ENCODE results near the gene TMEM151A. TPM values are rescaled to one million over a fixed set of nuclear protein-coding genes. Genes with fewer than 3 reads are reported as not detected.

Gene TMEM151A
- total RNA-seq, 1 donor from 2014 or later = 0.14 TPM

- intact Hi-C loops (cut with DNase I) = no loop called here
- no peak for ATAC-seq
These were observed 12.5 kb upstream of the TMEM151A start for GRCh38 chr11:66279092-66279734.

GRCh38 chr11:66280428-66280827 lies 11.3 kb upstream of the TMEM151A start:
- DNase-seq (ENCODE audit: missing footprints) (no peak), ATAC-seq (no peak)
- intact Hi-C loops (cut with DNase I) = no loop called here

More at GRCh38 chr11:66279092-66279734, 12.5 kb upstream of the TMEM151A start:
- DNase-seq (ENCODE audit: missing footprints) = no peak

GRCh38 chr11:66281001-66281400 lies 10.7 kb upstream of the TMEM151A start:
- intact Hi-C loops (cut with DNase I) = no loop called here
- DNase-seq (ENCODE audit: missing footprints) (no peak), ATAC-seq (no peak)

- ATAC-seq = no peak
These were observed 9.8 kb upstream of the TMEM151A start for GRCh38 chr11:66281776-66282467.

GRCh38 chr11:66282468-66283455 lies 8.9 kb upstream of the TMEM151A start:
- intact Hi-C loops (cut with DNase I) = loop anchor here (1.0 kb wide), 1 partner anchor 60 kb away; no protein-coding TSS in a partner anchor
- peak; percentile 84 for ATAC-seq
- DNase-seq (ENCODE audit: missing footprints) = peak; percentile 99

More at GRCh38 chr11:66281776-66282467, 9.8 kb upstream of the TMEM151A start:
- intact Hi-C loops (cut with DNase I) = loop anchor here (1.0 kb wide), 1 partner anchor 60 kb away; no protein-coding TSS in a partner anchor
- no peak for DNase-seq (ENCODE audit: missing footprints)

GRCh38 chr11:66283461-66284105 lies 8.1 kb upstream of the TMEM151A start:
- no peak for DNase-seq (ENCODE audit: missing footprints)
- ATAC-seq = no peak
- intact Hi-C loops (cut with DNase I) = no loop called here

GRCh38 chr11:66284526-66285078 lies 7.1 kb upstream of the TMEM151A start:
- DNase-seq (ENCODE audit: missing footprints) (no peak), ATAC-seq (no peak)
- intact Hi-C loops (cut with DNase I) = no loop called here

- ATAC-seq (no peak), DNase-seq (ENCODE audit: missing footprints) (no peak)
- intact Hi-C loops (cut with DNase I) = no loop called here
These were observed 6.3 kb upstream of the TMEM151A start for GRCh38 chr11:66285250-66285947.

- DNase-seq (ENCODE audit: missing footprints) (no peak), ATAC-seq (no peak)
- intact Hi-C loops (cut with DNase I) = no loop called here
These were observed 5.0 kb upstream of the TMEM151A start for GRCh38 chr11:66286699-66287098.

GRCh38 chr11:66287211-66287888 lies 4.3 kb upstream of the TMEM151A start:
- intact Hi-C loops (cut with DNase I) = no loop called here
- DNase-seq (ENCODE audit: missing footprints) (no peak), ATAC-seq (no peak)

- DNase-seq (ENCODE audit: missing footprints) (no peak), ATAC-seq (no peak)
- intact Hi-C loops (cut with DNase I) = no loop called here
These were observed 3.6 kb upstream of the TMEM151A start for GRCh38 chr11:66287889-66288670.

- intact Hi-C loops (cut with DNase I) = no loop called here
These were observed 2.8 kb upstream of the TMEM151A start, which contains the start of gene YIF1A for GRCh38 chr11:66288671-66289547. YIF1A (minus strand) TSS chr11:66289143; CDS start chr11:66288985, 158 bp downstream.

GRCh38 chr11:66289548-66290329 lies 2.0 kb upstream of the TMEM151A start:
- ATAC-seq (peak; percentile 35), DNase-seq (ENCODE audit: missing footprints) (peak; percentile 86)
- intact Hi-C loops (cut with DNase I) = no loop called here

More at GRCh38 chr11:66288671-66289547, 2.8 kb upstream of the TMEM151A start, which contains the start of gene YIF1A:
- ATAC-seq (peak; percentile 96), DNase-seq (ENCODE audit: missing footprints) (peak; percentile 99)

GRCh38 chr11:66290330-66290621 lies 1.4 kb upstream of the TMEM151A start:
- intact Hi-C loops (cut with DNase I) = no loop called here
- no peak for DNase-seq (ENCODE audit: missing footprints)
- no peak for ATAC-seq

GRCh38 chr11:66291303-66291705 lies 390 bp upstream of the TMEM151A start:
- DNase-seq (ENCODE audit: missing footprints) (no peak), ATAC-seq (no peak)
- intact Hi-C loops (cut with DNase I) = no loop called here
